ENCODE measurements around the gene RAET1G.
"Not testable (repeated sequence)": the region's sequence is repeated elsewhere in the genome, so short reads cannot be mapped to it uniquely, and the experiment has no call there.

The RAET1G gene

DNA sequence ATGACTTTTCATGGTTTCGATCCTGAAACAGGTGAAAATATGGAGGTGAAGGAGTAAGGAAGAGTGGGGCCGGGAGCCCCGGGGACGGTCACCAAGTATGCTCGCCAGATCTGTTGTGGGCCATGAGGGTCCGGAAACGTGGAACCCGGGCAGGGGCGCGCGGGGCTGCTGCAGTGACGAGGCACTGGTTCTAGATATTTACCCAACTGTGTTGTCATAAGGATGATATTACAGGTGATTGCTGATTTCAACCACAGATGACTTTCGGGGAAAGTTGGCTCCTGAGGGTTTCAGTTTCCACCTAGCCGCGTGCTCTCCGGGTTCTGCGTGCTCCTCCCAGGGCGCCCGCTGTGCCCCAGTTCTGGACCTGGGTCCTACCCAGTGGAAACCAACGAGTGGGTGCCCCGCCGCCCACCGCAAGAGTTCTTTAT is 12.2 kb downstream of the RAET1G start:
- DNase-seq = no peak

DNA sequence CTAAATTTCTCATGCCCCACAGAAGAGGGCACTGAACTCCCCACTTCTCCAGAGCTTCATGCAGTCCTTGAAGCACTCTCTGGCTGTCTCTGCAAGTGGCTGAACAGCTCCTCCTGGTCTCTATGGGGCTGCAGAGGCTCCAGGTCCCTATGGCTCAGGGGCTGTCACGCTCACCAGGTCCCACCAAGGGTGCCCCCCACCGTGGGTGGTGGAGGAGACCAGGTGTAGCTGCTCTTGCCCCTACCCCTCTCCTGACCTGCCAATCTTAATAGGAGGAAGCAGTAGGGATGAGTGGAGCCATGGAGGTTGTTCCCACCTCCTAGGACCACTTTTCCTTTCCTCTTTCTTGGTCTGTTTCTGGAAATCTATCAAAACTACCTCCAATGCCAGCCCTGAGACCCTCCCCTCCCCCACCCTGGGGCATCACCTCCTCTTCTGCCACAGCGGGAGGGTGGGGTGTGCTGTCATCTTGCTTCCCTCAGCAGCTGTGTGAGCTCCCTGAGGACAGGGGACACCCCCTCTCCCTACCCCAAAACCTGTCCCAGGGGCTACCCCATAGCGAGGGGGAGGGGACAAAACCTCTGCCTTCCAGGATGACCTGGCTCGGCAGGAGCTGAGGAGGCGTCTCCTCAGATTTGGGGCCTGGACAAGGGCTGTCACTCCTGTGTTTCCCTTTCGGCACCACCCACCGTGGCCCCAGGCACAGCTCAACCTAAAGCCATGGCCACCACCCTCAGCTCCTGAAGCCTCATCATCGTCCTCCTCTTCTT is 13.0 kb downstream of the RAET1G start:
- no peak for DNase-seq

DNA sequence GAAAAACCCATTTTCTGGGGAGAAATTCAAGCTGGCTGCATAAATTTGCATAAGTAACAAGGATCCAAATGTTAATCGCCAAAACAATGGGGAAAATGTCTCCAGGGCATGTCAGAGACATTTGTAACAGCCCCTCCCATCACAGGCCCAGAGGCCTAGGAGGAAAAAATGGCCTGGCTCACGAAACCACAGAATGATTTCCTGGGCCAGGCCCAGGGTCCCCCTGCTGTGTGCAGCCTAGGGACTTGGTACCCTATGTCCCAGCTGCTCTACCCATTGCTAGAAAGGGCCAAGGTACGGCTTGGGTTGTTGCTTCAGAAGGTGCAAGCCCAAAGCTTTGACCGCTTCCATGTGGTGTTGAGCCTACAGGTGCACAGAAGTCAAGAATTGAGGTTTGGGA is 14.4 kb downstream of the RAET1G start:
- DNase-seq = not testable (repeated sequence)

DNA sequence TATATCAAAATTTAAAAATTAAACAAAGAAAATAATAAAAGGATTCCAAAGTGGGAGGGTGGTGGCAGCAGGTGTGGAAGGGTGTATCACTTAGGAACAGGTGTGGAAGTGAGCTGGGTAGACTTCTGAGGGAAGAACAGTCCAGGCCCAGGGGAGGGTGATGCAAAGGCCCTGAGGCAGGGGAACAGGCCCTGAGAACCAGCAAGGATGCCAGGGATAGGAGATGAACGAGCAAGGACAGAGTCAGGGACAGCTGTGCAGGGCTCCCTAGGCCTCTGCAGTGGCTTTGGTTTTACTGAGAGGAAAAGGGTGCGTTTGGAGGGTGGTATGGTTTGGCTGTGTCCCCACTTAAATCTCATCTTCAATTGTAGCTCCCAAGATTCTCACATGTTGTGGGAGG is 15.6 kb downstream of the RAET1G start:
- DNase-seq = no peak

DNA sequence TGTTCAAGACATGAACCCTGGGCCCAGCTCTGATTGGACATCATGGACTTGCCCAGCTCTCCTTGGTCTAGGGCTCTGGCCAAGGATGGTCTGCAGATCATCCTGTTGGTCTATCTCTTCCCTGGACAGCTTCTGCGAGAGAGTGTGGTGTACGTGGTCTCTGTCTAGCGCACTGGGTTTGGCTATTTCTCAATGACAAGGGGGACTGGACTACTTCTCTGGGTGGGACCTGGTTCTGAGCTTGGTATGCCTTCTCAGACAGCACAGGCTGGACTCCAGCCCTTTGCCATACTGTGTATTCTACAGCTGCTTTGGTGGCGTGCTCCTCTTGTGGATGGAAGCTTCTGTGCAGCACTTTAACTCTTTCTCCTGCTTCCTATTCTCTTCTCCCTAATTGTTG is 16.5 kb downstream of the RAET1G start:
- no peak for DNase-seq

DNA sequence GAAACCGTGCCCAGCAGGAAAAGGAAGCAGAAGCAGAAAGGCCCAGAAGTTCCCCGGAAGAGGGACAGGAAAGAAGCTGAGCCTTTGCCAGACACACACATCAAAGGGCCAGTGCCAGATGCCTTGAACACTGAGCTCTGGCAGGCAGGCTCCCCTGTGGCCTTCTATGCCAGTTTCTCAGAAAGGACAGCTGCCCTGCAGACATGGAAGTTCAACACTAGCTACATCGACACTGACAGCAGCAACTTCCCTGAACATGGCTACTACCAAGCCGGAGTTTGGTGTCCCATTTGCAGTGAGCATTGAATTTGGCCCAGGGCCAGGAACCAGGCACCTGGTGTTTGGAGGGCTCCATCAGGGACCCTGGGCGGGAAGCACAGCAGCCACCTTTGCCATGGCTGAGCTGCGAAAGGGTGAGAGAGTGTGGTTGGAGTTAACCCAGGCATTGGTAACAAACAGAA is 17.0 kb downstream of the RAET1G start:
- DNase-seq = no peak

DNA sequence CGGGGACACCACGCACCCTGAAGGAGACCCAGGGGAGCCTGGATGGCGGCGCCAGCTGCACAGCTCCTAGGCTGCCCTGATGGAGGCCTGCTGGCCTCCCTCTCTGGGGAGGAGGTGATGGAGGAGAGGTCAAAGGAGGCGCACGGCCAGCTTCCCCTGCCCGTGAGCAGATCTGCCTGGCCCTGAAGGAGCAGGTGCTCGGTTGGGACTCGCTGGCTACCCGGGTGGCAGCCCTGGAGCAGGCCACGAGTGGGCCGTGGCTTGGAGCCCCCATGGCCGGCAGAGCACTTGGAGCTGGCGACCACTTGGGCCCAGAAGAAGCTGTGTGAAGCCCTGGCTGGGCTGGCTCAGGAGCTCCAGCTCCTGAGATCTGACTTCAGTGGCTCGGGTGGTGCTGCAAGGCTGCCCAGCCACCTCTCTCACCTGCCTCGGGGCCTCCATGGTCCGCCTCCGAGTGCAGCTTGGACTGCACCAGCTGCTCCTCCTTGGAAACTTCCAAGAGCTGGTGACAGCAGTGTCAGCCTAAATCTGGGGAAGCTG is 17.5 kb downstream of the RAET1G start:
- no peak for DNase-seq

DNA sequence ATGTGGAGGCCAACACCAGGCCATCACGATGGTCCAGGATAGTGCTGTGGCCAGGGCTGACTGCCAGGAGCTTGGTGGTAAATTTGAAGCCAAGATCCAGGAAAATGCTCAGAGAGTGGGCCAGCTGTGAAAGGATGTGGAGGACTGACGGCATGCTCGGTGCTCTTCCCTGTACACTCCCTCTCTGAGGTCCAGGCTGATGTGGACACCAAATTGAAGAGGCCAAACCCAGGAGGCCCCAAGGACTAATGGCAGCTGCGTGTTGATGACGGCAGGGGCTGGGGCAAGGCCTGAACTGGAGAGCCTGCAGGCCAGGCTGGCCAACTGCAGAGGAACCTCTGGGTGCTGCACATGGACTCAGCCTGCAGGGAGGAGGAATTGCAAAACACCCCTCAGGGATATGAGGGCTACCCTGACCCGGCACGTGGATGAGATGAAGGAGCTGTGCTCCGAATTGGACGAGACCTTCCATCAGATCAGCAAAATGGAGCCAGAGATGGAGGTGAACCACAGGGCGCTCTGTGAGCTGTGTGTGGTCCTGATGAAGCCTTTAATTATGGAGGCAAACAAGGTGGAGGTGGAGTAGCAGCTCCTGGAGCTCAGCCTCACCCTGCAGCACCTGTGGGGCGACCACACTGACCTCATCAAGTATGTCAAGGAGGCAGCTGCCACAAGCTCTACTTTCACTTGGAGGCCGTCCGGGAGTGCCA is 18.1 kb downstream of the RAET1G start:
- DNase-seq = no peak

DNA sequence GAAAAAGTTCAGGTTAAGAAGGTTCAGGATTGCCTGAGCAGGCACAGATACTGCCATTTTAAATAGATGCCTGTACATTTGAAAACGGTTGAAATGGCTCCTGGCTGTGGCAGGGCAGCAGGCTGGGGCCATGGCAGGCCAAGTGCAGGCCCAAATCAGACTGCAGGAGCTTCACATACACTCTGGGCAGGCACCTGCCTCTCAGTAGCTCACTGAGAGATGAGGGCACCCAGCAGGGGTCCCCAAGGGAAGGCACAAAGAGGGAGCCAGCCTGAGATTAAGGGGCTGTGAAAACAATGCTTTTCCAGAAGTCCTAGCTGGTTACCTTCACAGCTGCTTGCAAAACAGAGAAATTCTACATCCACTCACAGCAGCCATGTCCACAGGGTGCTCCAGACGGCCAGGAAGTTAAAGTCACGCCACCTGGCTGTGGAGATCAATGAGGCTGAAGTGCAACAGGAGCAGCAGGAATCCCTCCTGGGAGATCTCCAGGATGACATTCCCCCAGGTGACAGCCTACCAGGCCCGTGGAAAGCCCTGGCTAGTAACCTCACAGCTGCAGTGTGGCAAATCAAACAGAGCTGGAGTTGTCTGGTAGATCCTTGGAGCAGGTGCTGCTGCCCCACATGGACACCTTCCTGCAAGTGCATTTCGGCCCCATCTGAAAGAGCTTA is 18.8 kb downstream of the RAET1G start:
- DNase-seq = peak in 1 of 2 experiments; percentile 38

DNA sequence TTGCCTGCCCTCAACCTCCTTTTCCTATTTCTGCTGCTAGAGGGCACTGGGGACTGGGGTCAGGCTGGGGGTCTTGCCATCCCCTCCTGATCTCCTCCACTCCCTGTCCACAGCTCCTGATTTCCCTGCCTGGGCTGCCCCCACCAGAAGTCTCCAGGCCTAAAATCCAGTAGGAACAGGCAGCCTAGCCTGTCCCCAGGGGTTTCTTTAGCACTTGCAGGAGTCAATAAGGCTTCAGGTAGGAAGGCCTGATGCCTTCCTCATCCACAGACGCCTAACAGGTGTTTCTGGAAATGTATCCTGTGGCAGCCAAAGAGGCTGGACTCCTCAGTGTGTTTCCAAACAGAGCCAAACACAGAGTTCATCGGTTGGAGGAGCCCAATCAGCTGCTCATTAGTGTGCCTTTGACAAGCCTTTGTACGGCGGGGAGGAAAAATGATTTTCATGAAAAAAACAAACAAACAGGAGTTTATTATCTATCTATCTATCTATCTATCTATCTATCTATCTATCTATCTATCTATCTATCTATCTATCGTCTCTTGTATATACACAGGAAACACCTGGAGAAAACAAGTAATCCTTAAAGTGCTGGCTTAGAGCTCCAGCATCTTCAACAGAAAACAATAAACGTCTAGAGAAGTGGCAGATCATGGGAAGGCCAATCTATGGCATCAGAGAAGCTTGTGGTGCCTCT is 21.3 kb downstream of the RAET1G start:
- DNase-seq = no peak

DNA sequence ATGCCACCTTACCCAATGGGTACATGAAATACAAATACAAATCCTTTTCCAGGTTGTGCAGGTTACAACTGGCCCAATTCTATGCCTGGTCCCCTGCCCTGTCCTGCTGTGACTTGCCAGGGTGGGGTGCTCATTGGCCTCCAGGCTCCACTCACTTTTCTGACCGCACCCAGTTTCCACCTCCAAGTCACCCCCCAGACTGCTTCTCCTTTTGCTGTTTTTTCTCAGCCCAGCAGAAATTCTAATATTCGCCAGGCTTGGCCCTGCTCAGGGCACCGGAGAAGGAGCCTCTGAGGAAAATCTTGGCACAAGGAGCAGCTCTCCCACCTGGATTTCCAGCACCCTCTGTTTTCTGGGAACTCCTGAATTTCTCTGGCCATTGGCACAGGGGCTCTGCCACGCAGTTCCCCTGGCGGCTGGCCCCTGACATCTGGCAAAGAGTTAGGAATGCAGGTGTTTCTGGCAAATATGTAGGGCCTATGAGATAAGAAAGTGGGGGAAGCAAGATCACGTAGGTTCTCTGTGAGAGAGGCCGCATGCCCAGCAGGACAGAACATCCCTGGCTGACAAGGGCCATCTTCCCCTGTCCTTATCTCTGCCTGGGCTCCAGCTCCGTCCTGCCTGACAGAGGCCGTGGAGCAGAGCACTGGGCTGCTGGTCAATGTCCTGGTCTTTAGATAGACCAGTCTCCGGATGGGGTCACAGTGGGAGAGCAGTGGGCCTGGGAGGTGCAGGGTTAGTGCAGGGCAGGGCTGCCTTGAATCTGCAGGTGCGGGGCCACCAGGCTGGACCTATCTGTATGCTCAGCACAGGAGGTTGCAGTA is 22.1 kb downstream of the RAET1G start:
- DNase-seq = no peak

DNA sequence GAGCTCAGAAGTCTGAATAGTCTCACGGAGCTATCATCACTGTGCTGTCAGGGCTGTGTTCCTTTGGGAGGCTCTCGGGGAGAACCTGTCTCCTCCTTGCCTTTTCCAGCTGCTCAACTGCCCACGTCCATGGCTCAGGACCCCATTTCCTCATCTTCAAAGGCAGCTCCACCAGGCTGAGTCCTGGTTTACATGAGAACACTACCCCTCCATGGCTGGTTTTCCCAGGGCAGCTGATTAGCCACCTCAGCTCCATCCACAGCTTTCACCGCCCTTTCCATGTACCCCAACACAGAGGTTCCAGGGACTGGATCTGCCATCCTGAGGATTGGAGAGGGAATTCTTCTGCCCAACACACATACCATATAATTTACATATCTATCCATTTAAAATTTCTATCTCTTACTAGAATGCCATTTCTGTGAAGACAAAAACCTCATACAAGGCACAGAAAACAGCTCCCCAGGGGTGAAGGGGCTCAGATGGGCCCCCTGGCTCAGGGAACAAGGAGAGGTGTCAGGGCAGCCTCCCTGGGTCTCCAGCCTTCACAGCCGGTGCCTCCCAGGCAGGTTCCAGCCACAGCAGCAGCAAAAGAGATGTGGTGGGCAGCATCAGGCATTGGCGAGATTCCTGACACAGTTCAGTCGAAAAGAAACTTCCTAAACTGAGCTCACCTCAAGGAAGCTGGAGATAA is 22.8 kb downstream of the RAET1G start:
- no peak for DNase-seq

DNA sequence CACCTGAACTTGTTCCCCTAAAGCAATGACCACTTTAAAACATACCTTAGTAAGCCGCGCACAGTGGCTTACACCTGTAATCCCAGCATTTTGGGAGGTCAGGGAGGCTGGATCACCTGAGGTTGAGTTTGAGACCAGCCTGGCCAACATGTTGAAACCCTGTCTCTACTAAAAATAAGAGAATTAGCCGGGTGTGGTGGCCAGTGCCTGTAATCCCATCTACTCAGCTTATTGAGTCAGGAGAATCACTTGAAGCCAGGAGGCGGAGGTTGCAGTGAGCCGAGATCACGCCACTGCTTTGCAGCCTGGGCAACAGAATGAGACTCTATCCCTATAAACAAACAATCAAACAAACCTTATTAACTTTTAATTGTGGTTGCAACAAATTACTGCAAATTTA is 23.4 kb downstream of the RAET1G start:
- DNase-seq = no peak

DNA sequence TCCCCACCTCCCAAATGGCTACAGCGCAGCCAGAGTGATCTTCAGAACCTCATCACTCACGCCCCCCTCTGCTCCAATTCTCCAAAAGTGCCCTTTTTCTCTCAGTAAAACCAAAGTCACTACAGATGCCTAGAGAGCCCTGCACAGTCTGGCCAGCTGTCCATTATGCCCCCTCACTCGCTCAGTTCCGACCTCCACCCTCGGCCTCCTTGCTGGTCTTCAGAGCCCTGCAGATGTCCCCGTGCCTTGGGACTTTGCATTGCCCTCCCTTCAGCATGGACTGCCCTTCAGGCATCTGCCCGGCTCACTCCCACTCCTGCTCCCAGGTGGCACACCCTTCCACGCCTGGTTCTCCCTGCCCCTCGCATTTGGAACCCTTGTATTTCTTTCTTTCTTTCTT is 24.0 kb downstream of the RAET1G start:
- DNase-seq = no peak

DNA sequence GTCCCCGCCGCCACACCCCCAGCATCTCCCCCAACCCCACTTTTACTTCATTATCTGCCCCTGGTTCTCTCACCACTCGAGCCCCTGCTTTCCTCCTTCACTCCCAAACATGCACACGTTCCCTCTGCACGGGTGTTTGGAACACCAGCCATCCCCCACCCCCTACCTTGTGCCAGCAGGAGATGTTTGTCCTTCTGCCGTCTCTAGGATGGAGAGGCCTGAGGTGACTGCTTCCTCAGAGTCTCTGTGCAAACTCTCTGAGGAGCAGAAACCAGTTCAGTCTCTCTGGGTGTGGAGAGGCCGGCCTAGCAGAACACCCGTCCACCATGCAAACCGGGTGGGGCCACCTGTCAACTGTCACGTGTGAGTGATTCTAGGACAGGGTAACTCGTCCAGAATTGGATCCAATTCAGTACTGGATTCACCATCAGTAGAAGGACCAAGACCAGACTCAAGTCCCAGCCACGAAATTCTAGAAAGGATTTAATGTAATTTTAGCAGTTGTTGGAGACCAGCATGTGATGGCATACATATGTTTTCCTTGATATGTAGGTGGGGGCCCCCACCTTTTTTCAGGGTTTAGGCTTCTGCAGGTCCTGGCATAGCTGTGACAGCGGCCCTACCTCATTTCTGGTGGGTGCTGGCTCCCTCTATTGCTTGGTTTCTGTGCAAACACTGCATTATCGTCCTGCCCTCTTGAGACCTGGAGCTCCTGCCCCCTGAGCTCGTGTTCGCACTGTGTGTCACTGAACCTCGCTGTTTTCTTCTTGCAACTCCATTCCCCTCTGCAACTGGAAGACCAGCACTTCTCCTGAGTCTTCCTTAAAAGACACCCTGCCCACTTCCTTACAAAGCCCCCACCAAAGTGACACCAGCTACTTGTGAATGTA is 24.8 kb downstream of the RAET1G start, which contains the start of gene RAET1E:
RAET1E (minus strand) TSS at position 259 of the 890 bp plus-strand sequence. CDS start 7,212 bp downstream, outside the sequence.
- no peak for DNase-seq

DNA sequence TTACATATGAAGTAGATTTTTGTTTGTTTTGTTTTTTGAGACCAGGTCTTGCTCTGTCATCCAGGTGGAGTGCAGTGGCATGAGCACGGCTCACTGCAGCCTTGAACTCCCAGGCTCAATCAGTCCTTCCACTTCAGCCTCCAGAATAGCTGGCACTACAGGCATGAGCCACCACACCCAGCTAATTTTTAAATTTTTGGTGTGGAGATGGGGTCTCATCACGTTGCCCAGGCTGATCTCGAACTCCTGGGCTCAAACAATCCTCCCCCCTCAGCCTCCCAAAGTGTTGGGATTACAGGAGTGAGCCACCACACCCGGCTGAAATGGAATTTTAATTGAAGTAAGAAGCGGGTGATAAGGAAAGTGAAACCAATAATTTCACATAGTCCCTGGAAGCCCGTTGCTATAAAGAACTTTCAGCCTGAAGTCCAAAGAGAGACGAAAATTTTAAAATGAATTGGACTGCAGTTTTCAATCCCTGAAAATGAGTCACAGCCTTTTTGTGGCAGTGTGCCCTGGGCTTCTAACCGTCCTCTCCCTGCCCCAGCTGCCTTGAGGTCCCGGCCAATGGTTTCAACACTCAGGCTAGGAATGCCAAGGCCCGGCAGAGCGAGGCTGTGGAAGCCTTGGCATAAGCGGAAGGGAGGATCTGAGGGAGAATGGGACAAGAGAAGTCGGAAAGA is 25.8 kb downstream of the RAET1G start:
- no peak for DNase-seq

DNA sequence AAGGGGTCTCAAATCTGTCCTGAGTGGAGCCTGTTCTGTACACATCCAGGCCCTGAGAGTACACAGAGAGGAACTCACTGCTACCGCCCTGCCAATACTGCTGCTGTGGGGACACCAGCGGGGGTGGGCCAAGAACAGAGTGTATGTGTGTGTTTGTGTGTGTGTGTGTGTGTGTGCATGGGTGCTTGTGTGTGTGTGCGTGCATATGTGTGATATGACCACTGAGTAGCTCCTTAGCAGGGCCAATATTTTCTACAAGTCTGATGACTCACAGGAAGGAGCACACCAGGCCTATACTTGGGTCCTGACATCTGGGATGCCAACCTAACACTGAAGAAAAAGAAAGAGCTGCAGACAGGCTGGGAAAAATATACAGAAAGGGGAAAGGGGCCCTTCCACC is 26.4 kb downstream of the RAET1G start:
- no peak for DNase-seq

DNA sequence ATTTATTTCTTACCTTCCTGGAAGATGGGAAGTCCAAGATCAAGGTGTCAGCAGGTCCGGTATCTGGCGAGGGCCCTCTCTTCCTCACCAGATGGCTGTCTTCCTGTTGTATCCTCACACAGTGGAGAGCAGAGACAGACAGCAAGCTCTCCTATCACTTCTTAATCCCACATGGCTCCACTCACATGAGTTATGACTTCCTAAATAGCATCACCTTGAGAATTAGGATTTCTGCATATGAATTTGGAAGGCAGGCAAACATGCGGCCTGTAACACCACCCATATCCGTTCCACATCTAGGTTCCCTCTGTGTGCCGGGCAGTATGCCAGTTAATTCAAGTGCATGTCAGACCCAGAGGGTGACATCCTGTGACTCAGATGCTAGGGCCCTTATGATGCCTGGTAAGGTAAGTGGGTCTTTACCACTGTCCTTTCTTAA is 27.1 kb downstream of the RAET1G start:
- no peak for DNase-seq

DNA sequence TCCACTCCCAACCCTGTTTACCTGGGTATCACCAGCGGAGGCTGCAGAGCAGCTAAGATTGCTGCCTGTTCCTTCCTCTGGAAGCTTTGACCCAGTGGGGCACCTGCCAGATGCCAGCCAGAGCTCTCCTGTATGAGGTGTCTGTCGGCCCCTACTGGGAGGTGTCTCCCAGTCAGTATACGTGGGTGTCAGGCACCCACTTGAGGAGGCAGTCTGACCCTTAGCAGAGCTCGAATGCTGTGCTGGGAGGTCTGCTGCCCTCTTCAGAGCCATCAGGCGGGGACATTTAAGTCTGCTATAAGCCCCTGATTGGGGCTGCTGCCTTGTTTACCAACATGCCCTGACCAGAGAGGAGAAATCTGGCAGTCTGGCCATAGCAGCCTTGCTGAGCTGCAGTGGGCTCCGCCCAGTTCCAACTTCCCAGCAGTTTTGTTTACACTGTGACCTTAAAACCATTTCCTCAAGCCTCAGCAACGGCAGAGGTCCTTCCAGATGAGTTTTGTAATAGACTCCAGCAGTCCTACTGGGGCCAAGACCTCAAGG is 27.8 kb downstream of the RAET1G start:
- DNase-seq = no peak
